Measurements from ENCODE around the gene CARD9. TPM values are rescaled to one million over a fixed set of nuclear protein-coding genes. Genes with fewer than 3 reads are reported as not detected.

CARD9 gene
- total RNA-seq, 1 experiment from 2014 or later, result 1.7 TPM

GRCh38 chr9:136330406-136330990 is 43.0 kb downstream of the CARD9 start:
- POLR2A ChIA-PET, result no interaction called here
- Histone ChIP-seq H3K27me3 (ENCODE audit: control insufficient read depth, insufficient read depth, low read length) (no peaks in the 10 kb centered on the region), H3K4me1 (ENCODE audit: control insufficient read depth, insufficient read depth, low read length) (no peaks in the 10 kb centered on the region; the same call in 1 of the 2 replicates), H3K36me3 (ENCODE audit: control insufficient read depth, insufficient read depth, low read length) (no peaks in the 10 kb centered on the region; the same call in 1 of the 2 replicates), H3K4me3 (ENCODE audit: low read depth in 2 of 2, low read length in 2 of 2) (no peak overlapping the region), H3K27ac (ENCODE audit: low read length) (no peak overlapping the region), H3K9me3 (ENCODE audit: control insufficient read depth, insufficient read depth, low read depth, low read length) (no peaks in the 10 kb centered on the region)
- ATAC-seq (no peak), DNase-seq (ENCODE audit: low read depth, low spot score) (no peak)
- no TSS peak for BruUV-seq (replicated peaks)
- intact Hi-C loops (cut with micrococcal nuclease; ENCODE audit: unreplicated experiment) (no loop called here), in situ Hi-C loops (cut with HindIII; ENCODE audit: low pct_unique_long_range_greater_than_20kb, low sequenced_read_pairs) (no loop called here)
- CTCF ChIA-PET, result no interaction called here
- no peak for TF ChIP-seq CTCF (IDR thresholded peaks at IDR 0.05)
- no peak for TF ChIP-seq TCF7L2 (IDR thresholded peaks at IDR 0.05; ENCODE audit: low read depth, low read length)
- TF ChIP-seq REST (IDR thresholded peaks at IDR 0.05; ENCODE audit: insufficient read depth in 1 of 2, low read depth in 2 of 2, low read length in 1 of 2), result no peak
- no peak for TF ChIP-seq SIN3A (IDR thresholded peaks at IDR 0.05; ENCODE audit: borderline replicate concordance, insufficient read depth, low read depth, low read length)
- no peak for TF ChIP-seq POLR2AphosphoS5 (IDR thresholded peaks at IDR 0.05; ENCODE audit: low read depth, low read length)

GRCh38 chr9:136329636-136330405 is 43.6 kb downstream of the CARD9 start:
- POLR2A ChIA-PET, result interaction anchor here (0.7 kb wide), 1 partner anchor 66 kb away, joined by 3 read pairs; no protein-coding TSS in a partner anchor
- intact Hi-C loops (cut with micrococcal nuclease; ENCODE audit: unreplicated experiment) (no loop called here), in situ Hi-C loops (cut with HindIII; ENCODE audit: low pct_unique_long_range_greater_than_20kb, low sequenced_read_pairs) (no loop called here)
- Histone ChIP-seq H3K4me1 (ENCODE audit: control insufficient read depth, insufficient read depth, low read length) (no peaks in the 10 kb centered on the region; the same call in 1 of the 2 replicates), H3K36me3 (ENCODE audit: control insufficient read depth, insufficient read depth, low read length) (no peaks in the 10 kb centered on the region; the same call in 1 of the 2 replicates), H3K27ac (ENCODE audit: low read length) (no peak overlapping the region), H3K9me3 (ENCODE audit: control insufficient read depth, insufficient read depth, low read depth, low read length) (no peaks in the 10 kb centered on the region), H3K27me3 (ENCODE audit: control insufficient read depth, insufficient read depth, low read length) (no peaks in the 10 kb centered on the region), H3K4me3 (ENCODE audit: low read depth in 2 of 2, low read length in 2 of 2) (no peak overlapping the region)
- TF ChIP-seq POLR2AphosphoS5 (IDR thresholded peaks at IDR 0.05; ENCODE audit: low read depth, low read length), result no peak
- DNase-seq (ENCODE audit: low read depth, low spot score), result no peak
- ATAC-seq, result no peak
- TSS peak; percentile 89 for BruUV-seq (replicated peaks)
- CTCF ChIA-PET, result no interaction called here
